HG02943 (cell line): Measurements from ENCODE around the gene ZNF383.
A peak's percentile ranks its signal among the peaks of the same experiment; 100 is the strongest.
"Not testable (repeated sequence)": the region's sequence is repeated elsewhere in the genome, so short reads cannot be mapped to it uniquely, and the experiment has no call there.

Experiments
- ATAC-seq: cut with Tn5 transposase; IDR thresholded peaks from one replicate; pipeline ENCODE4 v1.9.1; 2021; ENCODE audit warnings: mild to moderate bottlenecking, low read depth, moderate library complexity; ENCODE audit not compliant: unreplicated experiment

ZNF383 gene

GRCh38 chr19:37217775-37218591 is at the start of gene ZNF383:
ZNF383 (plus strand) TSS chr19:37218214; CDS start chr19:37230454, 12,240 bp downstream.
- ATAC-seq, result peak; percentile 85

DNA sequence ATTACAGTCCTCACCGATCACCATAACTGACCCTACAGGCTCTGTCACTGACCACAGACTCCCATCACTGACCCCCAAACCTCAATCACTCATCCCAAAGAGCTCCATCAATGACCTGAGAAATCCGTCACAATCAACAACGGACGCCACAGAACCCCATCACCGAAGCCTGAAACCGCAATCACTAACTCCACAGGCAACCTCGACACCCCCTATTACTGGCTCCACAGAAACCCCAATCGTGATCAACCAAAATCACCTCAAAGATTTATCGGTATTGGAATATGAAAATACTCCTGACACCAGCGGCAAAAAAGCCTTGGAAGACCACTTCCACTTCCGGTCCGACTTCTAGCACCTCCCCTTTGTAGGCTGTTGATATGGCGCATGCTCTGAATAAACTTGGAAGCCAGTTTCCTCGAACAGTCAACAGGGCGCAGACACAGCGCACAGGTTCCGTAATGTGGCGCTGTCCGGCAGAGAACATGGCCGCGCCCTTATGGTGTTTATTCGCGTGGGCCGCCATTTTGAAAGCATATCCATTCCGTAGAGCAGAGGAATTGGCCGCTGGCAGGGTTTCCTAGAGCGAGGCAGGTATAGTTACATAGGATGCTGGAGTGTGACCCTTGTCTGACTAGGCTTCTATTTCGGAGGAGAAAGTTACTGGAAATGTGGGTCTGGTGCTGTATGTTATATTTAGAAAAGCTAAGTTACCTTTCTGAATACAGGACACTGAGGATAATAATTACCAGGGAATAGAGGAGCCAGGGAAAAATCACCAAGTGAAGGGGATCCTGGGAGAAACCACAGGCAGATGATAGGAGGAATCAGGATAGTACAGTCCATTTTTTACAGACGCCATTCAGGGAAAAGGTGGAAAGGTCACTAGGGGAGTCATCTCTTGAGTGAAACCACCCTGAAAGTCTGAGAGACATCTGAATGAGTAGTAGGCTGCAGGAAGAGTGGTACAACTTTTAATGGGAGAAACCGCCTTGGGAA is 45.3 kb upstream of the ZNF383 start, which contains the start of gene ZNF585A:
Gene ZNF585A (minus strand): TSS at position 328 of the 999 bp plus-strand sequence. CDS start 2,785 bp downstream, outside the sequence.
- peak; percentile 89 for ATAC-seq

GRCh38 chr19:37186071-37186470 is 31.9 kb upstream of the ZNF383 start:
- not testable (repeated sequence) for ATAC-seq

DNA sequence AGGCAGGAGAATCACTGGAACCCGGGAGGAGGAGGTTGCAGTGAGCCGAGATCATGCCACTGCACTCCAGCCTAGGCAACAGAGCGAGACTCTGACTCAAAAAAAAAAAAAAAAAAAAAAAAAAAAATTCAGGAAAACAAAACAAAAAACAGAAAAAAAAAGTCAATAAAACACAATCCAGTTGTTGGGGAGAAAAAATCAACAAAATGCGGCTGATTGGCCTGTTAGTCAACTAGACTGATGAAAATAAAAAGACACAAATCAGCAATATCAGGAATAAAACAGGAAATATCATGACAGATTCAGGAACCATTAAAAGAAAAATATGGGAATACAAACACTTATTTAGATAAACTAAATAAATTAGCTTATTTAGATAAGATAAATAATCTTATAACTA is 22.8 kb upstream of the ZNF383 start:
- not testable (repeated sequence) for ATAC-seq

DNA sequence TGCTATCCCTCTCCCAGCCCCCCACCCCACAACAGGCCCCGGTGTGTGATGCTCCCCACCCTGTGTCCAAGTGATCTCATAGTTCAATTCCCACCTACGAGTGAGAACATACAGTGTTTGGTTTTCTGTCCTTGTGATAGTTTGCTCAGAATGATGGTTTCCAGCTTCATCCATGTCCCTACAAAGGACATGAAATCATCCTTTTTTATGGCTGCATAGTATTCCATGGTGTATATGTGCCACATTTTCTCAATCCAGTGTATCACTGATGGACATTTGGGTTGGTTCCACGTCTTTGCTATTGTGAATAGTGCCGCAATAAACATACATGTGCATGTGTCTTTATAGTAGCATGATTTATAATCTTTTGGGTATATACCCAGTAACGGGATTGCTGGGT is 20.9 kb upstream of the ZNF383 start:
- not testable (repeated sequence) for ATAC-seq

- ATAC-seq, result no peak
Measured at GRCh38 chr19:37197768-37198167, 20.2 kb upstream of the ZNF383 start.

DNA sequence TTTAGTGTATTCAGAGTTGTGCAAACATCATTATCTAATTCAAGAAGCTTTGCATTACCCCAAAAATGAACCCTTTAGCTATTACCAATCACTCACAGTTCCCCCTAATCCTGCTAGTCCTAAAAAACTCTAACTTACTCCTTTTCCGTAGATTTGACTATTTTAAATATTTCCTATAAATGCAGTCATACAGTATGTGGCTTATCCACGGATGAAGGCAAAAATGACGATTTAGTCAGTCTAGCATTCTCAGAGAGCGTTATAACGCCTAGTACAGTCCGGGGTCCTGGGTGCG is 587 bp upstream of the ZNF383 start:
- no peak for ATAC-seq

- no peak for ATAC-seq
Measured at GRCh38 chr19:37218592-37218935, 550 bp downstream of the ZNF383 start.

DNA sequence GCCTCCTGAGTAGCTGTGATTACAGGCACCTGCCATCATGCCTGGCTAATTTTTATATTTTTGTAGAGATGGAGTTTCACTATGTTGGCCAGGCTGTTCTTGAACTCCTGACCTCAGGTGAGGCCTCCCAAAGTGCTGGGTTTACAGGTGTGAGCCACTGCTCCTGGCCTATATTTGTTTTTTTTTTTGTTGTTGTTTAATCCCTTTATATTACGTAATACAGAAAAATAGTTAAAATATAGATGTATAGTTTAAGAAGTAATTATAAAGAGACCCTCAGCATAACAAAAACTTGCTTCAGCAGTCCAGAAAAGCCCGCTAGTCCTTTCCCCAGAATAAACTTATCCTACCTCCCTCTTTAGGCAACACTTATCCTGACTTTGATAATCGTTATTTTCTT is 2.4 kb downstream of the ZNF383 start:
- ATAC-seq, result no peak

- no peak for ATAC-seq
Measured at GRCh38 chr19:37221136-37221535, 3.1 kb downstream of the ZNF383 start.

- ATAC-seq, result no peak
Measured at GRCh38 chr19:37226248-37226647, 8.2 kb downstream of the ZNF383 start.

- ATAC-seq, result no peak
Measured at GRCh38 chr19:37227996-37228395, 10.0 kb downstream of the ZNF383 start.

DNA sequence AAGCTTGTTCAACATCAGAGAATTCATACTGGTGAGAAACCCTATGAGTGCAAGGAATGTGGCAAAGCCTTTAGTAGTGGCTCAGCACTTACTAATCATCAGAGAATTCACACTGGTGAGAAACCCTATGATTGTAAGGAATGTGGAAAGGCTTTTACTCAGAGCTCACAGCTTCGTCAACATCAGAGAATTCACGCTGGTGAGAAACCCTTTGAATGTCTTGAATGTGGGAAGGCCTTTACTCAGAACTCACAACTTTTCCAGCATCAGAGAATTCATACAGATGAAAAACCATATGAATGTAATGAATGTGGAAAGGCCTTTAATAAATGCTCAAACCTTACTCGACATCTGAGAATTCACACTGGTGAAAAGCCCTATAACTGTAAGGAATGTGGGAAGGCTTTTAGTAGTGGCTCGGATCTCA is 25.2 kb downstream of the ZNF383 start:
- ATAC-seq, result no peak

DNA sequence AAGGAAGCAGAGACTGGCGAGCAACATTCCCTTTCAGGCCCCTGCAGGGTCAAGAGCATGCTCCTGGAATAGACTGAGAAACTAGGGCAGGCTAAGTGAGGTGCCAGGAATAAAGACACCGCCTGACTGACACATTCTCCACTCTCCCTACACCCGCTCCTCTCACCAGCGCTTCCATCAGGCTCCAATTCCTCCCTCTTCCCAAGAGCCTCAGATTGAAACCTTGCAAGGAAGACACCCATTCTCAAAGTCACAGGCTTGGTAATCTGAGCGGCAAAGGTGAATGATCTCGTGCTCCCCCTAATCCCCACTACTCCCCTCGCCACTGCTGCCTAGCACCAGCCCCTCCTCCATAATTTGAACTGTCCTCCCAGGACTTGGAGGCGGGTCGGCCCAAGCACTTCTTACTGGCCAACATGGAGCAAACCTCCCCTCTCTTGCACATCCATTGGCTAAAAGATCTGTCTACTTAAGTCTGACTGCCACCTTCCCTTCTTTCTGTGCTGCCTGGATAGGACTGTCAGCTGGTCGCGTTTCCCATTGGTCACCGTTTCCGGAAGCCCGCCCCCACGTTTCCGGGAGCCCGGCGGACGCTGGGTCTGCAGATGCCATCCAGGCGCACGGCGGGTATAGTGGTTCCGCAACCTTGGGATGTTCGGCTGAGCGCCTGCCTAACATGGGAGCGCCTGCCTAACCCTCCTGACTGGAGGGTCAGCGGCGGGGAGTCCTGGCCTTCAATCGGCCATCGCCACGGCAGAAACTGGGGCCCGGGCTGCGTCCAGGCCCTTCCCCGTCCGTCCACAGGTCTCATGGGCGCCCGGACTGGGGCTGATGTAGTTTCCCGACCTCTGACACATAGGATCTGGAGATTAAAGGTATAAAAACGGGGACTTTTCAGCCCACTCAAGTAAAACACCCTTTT is 33.6 kb downstream of the ZNF383 start:
- ATAC-seq, result no peak

DNA sequence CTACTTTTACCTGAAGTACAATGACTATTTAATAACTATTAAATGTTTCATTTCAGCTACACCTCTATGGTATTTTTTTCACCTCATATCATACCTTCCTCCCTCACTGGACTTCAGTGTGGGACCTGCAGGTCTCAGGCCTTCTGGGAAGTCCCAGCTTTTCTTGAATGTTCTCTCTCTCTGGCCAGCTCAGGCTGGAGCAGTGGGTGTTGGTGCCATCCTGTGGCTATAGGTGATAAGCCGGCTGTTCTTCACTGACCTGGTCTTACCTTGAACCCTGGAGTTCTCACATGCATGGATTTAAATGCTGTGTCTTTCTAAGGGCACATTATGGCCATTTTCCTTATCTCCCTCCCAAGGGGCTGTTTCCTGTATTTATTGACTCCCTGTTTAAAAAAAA is 45.0 kb downstream of the ZNF383 start:
- not testable (repeated sequence) for ATAC-seq

DNA sequence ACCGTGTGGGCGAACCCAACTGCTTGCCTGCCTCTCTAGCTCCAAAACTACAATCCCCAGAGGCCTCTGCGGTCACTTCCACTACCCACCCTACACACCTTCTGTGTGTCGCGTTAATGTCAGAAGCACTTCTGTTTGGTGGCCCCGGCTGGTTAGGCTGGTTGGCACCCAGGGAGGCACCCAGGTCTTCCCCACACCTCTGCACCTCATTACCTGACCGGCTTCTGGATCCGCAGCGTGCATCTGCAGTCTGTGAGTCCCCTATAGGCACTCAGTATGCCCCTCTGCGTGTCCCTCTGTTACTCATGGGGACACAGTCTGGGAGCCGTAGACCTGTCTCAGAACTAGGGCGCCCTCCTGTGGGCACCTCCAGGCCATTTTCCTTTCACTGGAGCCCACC is 49.0 kb downstream of the ZNF383 start:
- ATAC-seq, result not testable (repeated sequence)

- not testable (repeated sequence) for ATAC-seq
Measured at GRCh38 chr19:37267755-37268154, 49.7 kb downstream of the ZNF383 start.

- ATAC-seq, result not testable (repeated sequence)
Measured at GRCh38 chr19:37280656-37281055, 62.6 kb downstream of the ZNF383 start.

GRCh38 chr19:37284020-37284419 is 66.0 kb downstream of the ZNF383 start:
- not testable (repeated sequence) for ATAC-seq

DNA sequence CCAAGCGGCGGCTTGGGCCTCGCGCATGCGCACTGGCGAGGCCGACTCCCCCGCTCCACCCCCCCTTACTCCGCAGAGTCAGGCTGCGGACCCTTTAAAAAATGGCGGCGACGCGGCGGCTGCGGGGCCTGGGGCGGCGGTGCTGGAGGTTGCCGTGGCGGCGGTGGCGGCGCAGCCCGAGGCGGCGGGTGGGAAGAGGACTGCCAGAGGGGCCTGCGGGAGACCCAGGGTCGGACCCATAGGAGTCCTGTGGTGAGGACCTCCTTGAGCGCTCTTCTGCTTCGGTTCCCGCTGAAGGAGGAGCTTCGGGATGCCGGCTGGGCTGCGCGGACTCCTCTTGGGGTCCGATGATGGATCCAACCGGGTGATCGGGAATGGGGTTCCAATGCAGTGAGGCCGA is 71.2 kb downstream of the ZNF383 start:
- not testable (repeated sequence) for ATAC-seq
